ENCODE data around the gene OR4M1.
"Not testable (repeated sequence)": the region's sequence is repeated elsewhere in the genome, so short reads cannot be mapped to it uniquely, and the experiment has no call there.

The OR4M1 gene

DNA sequence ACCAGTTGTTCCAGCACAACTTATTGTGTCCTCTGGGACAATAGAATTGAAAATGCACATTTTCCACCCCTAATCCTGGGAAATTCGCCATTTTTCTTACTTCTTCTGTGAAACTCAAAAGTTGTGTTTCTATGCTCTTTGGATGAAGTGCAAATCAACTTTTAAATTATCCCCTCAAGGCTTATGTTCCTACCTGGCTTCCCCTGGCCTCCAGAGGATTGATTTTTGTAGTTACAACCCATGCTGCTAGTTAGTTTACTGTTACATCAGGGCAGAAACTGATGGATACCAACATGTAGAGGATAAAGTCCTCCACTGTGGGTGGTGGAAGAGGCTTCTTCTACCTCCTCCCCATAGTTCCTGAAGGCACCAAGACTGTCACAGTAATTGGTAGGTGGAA is at the start of gene OR4M1:
TSS of gene OR4M1 (plus strand) at position 301 of the 400 bp plus-strand sequence. CDS start 6,819 bp downstream, outside the sequence.
- DNase-seq (ENCODE audit: insufficient read length, low spot score); FAIRE-seq: not testable (repeated sequence)

- FAIRE-seq: no peak
Observed at GRCh38 chr14:19729359-19729758, 43.9 kb upstream of the OR4M1 start.

GRCh38 chr14:19729763-19730162 is 43.5 kb upstream of the OR4M1 start:
- FAIRE-seq (no peak), DNase-seq (ENCODE audit: insufficient read length, low spot score) (no peak)

More at GRCh38 chr14:19729359-19729758, 43.9 kb upstream of the OR4M1 start:
- no peak for DNase-seq (ENCODE audit: insufficient read length, low spot score)

DNA sequence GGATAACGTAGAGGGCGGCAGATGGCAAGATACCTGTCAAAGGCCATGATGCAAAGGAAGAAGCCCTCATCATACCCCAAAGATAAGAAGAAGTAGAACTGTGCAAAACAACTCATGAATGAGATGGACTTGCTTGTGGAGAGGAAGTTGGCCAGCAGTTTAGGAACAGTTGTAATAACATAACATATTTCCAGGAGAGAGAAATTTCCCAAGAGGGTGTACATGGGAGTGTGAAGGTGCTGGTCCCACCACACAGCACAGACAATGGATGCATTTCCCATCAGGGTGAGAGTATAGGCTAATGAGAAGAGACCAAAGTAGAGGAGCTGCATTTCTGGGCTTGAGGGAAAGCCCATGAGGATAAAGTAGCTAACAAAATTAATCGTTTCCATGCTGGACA is 39.4 kb upstream of the OR4M1 start:
- FAIRE-seq; DNase-seq (ENCODE audit: insufficient read length, low spot score): not testable (repeated sequence)

DNA sequence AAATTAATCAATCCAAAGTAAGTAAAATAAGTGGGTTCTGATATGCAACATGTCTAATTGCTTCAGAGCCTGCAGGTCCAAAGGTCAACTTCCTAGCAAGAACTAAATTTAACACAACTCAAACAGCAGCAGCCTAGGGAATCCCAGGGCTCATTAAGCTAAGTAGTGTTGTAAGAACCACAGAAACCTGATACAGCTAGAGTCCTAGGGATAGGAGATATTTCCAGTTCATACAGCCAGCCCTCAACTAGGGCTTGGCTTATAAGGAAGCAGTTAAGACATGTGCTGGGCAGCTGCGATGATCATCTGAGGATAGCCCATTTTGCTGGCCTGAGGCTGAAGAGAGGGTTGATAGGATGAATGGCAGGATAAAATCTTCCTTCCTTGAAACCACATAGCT is 30.0 kb upstream of the OR4M1 start, which contains the start of gene OR4Q3:
TSS of gene OR4Q3 (plus strand) at position 316 of the 400 bp plus-strand sequence.
- peak; percentile 37 for FAIRE-seq

GRCh38 chr14:19752316-19752715 is 21.0 kb upstream of the OR4M1 start:
- peak; percentile 70 for FAIRE-seq
- not testable (repeated sequence) for DNase-seq (ENCODE audit: insufficient read length, low spot score)

More for the DNA sequence above, 30.0 kb upstream of the OR4M1 start, which contains the start of gene OR4Q3:
- no peak for DNase-seq (ENCODE audit: insufficient read length, low spot score)

- FAIRE-seq: no peak
- no peak for DNase-seq (ENCODE audit: insufficient read length, low spot score)
Observed at GRCh38 chr14:19754172-19754571, 19.1 kb upstream of the OR4M1 start.

- not testable (repeated sequence) for DNase-seq (ENCODE audit: insufficient read length, low spot score); FAIRE-seq
Observed at GRCh38 chr14:19771491-19771890, 1.8 kb upstream of the OR4M1 start.

- FAIRE-seq (no peak), DNase-seq (ENCODE audit: insufficient read length, low spot score) (no peak)
Observed at GRCh38 chr14:19771895-19772430, 1.3 kb upstream of the OR4M1 start.

GRCh38 chr14:19772454-19772853 is 850 bp upstream of the OR4M1 start:
- not testable (repeated sequence) for DNase-seq (ENCODE audit: insufficient read length, low spot score); FAIRE-seq

- FAIRE-seq (no peak), DNase-seq (ENCODE audit: insufficient read length, low spot score) (no peak)
Observed at GRCh38 chr14:19775587-19775986, 2.3 kb downstream of the OR4M1 start.

- DNase-seq (ENCODE audit: insufficient read length, low spot score); FAIRE-seq: not testable (repeated sequence)
Observed at GRCh38 chr14:19785848-19786247, 12.5 kb downstream of the OR4M1 start.

GRCh38 chr14:19787318-19787717 is 14.0 kb downstream of the OR4M1 start:
- FAIRE-seq: not testable (repeated sequence)

DNA sequence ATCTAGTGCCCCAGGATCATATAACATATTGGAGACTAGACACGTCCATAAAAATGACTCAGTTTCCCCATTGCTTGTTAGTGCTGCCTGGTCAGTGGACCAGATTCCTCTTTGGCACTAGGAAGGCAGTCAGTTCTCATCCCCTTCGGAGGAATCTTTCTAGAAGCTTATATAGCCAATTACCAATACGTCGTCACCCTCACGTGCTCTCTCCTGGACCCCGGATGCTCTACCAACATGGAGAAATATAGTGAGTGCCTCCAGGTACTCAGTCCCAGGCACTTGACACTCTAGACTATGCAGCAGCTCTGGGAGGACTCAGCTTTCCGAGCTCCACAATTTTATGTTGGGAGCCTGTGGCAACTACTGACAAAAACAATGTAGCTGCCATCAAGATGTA is 14.8 kb downstream of the OR4M1 start:
- not testable (repeated sequence) for FAIRE-seq; DNase-seq (ENCODE audit: insufficient read length, low spot score)

More at GRCh38 chr14:19787318-19787717, 14.0 kb downstream of the OR4M1 start:
- not testable (repeated sequence) for DNase-seq (ENCODE audit: insufficient read length, low spot score)

- DNase-seq (ENCODE audit: insufficient read length, low spot score); FAIRE-seq: not testable (repeated sequence)
Observed at GRCh38 chr14:19796520-19797108, 23.3 kb downstream of the OR4M1 start.

DNA sequence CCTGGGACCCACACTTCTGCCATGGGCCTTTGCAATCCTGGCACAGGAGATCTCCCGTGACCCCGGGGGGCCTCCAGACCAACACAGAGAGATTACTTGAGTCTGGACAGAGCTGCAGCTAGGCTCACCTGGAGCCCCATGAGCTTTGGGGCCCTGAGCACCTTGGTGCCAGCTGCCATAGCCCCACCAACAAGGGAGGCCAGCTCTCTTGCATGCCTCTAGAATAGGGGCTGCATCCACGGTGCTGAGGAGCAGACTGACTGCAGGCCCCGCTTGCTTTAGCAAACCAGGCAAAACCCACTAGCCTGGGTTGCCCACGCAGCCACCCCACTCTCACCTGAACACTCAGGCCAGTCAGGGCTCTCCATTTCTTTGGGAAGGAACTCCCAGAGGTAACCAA is 26.6 kb downstream of the OR4M1 start:
- FAIRE-seq (no peak), DNase-seq (ENCODE audit: insufficient read length, low spot score) (no peak)

- FAIRE-seq: no peak
Observed at GRCh38 chr14:19800282-19801117, 27.2 kb downstream of the OR4M1 start.

GRCh38 chr14:19801118-19801464 is 27.8 kb downstream of the OR4M1 start:
- DNase-seq (ENCODE audit: insufficient read length, low spot score): no peak
- no peak for FAIRE-seq

More at GRCh38 chr14:19800282-19801117, 27.2 kb downstream of the OR4M1 start:
- DNase-seq (ENCODE audit: insufficient read length, low spot score): no peak

- FAIRE-seq: not testable (repeated sequence)
Observed at GRCh38 chr14:19803470-19803869, 30.2 kb downstream of the OR4M1 start, which contains the start of gene OR4N2. Gene OR4N2, plus strand, starts transcription at chr14:19803770. Its CDS starts 23,679 bp downstream, at chr14:19827449.

GRCh38 chr14:19813171-19813920 is 40.0 kb downstream of the OR4M1 start:
- FAIRE-seq; DNase-seq (ENCODE audit: insufficient read length, low spot score): not testable (repeated sequence)

More at GRCh38 chr14:19803470-19803869, 30.2 kb downstream of the OR4M1 start, which contains the start of gene OR4N2:
- not testable (repeated sequence) for DNase-seq (ENCODE audit: insufficient read length, low spot score)

Measured in GM19239 (cell line).